IPS DF 6.9 (cell line): ENCODE data around the gene SMIM36.
"Not testable (repeated sequence)": the region's sequence is repeated elsewhere in the genome, so short reads cannot be mapped to it uniquely, and the experiment has no call there.

ENCODE experiments used
- DNase-seq: peaks from one replicate; pipeline ENCODE4 v3.0.0-alpha.2; 2013; ENCODE audit warnings: low read depth, low spot score
- H3K27ac ChIP-seq: one replicate; pipeline ENCODE4 v1.5.1; 2013; ENCODE audit warnings: low read length, control low read depth
- H3K27me3 ChIP-seq: 2 replicates; pipeline ENCODE4 v1.6.1; 2013; ENCODE audit warnings: mild to moderate bottlenecking, low read length; ENCODE audit not compliant: control insufficient read depth, insufficient read depth
- H3K36me3 ChIP-seq: 2 replicates; pipeline ENCODE4 v1.6.1; 2013; ENCODE audit warnings: low read length; ENCODE audit not compliant: control insufficient read depth, insufficient read depth
- H3K4me1 ChIP-seq: 2 replicates; pipeline ENCODE4 v1.6.1; 2013; ENCODE audit warnings: low read length; ENCODE audit not compliant: control insufficient read depth, insufficient read depth
- H3K4me3 ChIP-seq: 2 replicates; pipeline ENCODE4 v1.5.1; 2013; ENCODE audit warnings: mild to moderate bottlenecking, low read length
- H3K9me3 ChIP-seq: 2 replicates; pipeline ENCODE4 v1.6.1; 2013; ENCODE audit warnings: low read length, inconsistent platforms; ENCODE audit not compliant: control insufficient read depth, insufficient read depth
- WGBS: extraction: QIAGEN DNeasy Blood & Tissue Kit; methylation state at CpG from one replicate; pipeline ENCODE4 v1.1.7; 2013; ENCODE audit warnings: mixed read lengths, missing lambda C conversion rate; ENCODE audit not compliant: insufficient read length, insufficient coverage; 5-methylcytosine and 5-hydroxymethylcytosine counted together

Gene SMIM36

DNA sequence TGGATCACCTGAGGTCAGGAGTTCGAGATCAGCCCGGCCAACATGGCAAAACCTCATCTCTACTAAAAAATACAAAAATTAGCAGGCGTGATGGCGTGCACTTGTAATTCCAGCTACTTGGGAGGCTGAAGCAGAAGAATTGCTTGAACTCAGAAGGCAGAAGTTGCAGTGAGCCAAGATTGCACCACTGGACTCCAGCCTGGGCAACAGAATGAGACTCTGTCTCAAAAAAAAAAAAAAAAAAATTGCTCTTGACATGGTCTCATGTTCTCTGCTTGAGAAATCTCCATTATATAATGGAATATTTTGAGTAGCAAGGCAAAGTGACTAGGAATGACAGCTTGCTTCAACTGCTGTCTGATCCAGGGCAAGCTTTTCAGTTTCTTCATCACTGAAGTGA, 65.2 kb downstream of the SMIM36 start:
- not testable (repeated sequence) for H3K4me3 ChIP-seq, H3K9me3 ChIP-seq, H3K27me3 ChIP-seq, DNase-seq, H3K36me3 ChIP-seq, H3K27ac ChIP-seq, H3K4me1 ChIP-seq
- WGBS, result no CpG with 5 or more reads among the region's 4 CpGs

DNA sequence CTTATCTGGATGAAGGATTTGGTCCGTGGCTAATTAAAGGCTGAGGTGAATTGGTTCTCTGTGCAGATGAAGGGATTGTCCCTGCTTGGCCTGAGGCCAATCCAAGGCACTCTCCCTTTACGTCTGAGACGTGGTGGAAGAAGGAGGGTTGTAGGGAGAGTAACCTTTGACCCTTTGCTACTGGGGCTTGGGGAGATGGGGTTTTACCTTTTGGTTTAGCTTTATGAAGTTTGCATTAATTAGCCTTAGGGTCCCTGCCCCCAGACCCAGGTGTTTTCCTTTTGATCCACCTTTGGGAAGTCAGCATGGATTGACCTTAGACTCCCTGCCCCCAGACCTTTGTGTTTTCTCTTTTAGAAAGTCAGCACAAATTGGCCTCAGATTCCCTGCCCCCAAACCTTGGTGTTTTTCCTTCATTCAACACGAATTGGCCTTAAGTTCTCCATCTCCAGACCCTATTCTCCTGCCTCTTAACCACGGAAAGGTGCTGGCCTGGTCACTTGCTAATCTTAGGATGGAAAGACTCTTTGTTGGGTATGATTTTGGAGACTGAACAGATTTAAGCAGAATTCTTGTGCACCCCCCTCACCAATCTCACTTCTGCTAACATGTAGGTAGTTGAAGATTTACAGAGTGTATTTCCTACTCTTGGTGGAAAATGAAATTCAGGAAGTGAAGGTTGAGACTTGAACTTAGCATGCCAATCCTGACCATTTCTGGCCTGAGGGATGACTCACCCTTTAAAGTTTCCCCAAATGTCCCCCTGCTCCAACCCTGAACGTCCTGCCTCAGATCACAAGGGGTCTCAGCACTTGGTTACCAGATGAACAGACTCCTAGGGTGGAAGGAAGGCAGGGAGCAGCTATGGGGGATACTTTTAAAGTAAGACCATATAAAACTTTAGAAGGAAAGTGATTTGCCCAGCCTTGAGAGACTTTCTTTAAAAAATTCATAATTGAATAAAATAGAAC, 66.5 kb downstream of the SMIM36 start:
- peaks cover 2% of the 10 kb centered on the region; the same call in 1 of the 2 replicates for H3K4me1 ChIP-seq
- H3K4me3 ChIP-seq, result no peak overlapping the region
- H3K36me3 ChIP-seq, result no peaks in the 10 kb centered on the region
- H3K27ac ChIP-seq, result no peak overlapping the region
- no peak for DNase-seq
- WGBS, result no CpG with 5 or more reads among the region's 6 CpGs
- no peaks in the 10 kb centered on the region for H3K27me3 ChIP-seq
- H3K9me3 ChIP-seq, result no peaks in the 10 kb centered on the region

DNA sequence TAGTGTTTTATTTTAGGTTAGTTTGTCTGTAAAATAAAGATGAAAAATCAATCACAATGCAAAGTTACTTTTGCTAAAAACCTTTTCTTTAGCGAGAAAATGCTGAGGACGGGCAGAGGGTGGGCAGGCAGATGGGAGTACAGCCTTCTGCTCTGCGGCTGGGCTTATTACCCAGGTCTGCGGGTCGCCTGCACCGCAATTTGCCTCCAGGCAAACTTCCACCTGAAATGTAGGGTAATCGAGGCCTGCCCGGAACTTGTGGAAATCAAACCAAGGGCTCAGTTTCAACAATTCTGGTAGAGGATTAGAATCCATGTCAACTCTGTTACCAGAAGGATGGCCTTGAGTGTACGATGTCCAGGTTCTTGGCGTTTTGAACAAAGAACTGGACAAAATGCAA, 67.3 kb downstream of the SMIM36 start:
- Histone ChIP-seq H3K27me3 (no peaks in the 10 kb centered on the region), H3K27ac (no peak overlapping the region), H3K4me1 (peaks cover 2% of the 10 kb centered on the region; the same call in 1 of the 2 replicates), H3K36me3 (no peaks in the 10 kb centered on the region), H3K4me3 (no peak overlapping the region), H3K9me3 (no peaks in the 10 kb centered on the region)
- WGBS, result no CpG with 5 or more reads among the region's 10 CpGs
- no peak for DNase-seq

DNA sequence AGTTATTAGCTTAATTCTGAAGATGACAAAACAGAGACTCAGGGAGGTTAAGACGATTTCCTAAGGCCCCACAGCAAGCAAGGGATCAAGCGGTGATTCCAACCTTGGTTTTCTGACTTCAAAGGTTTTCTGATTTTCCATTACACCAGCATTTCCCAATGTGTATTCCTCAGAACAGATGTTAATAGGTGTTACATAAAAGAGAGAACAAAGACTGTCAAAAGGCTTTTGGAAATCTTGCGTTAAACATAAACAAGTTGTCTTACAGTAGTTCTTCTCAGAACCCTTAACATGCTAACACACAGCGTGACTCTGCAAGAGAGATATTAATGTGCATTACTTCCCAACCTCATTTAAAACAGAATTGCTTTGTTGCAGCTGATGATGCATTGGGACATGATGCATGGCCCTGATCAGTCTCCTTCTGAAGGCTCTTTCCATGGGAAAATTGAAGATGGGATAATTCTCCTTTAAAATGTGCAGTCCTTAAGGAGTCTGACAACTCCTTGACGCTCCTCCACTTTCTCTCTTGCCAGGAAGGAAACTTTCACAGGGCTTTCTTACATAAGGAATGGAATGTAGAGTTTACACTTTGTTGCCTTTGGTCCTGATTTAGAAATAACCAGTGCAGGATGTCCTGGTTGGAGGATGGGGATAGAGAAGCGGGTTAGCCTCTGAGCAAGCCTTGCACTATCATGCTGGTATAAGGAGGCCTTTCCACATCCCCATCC, 68.1 kb downstream of the SMIM36 start:
- Histone ChIP-seq H3K4me3 (no peak overlapping the region), H3K36me3 (no peaks in the 10 kb centered on the region), H3K27ac (no peak overlapping the region), H3K27me3 (no peaks in the 10 kb centered on the region), H3K9me3 (no peaks in the 10 kb centered on the region), H3K4me1 (peaks cover 2% of the 10 kb centered on the region; the same call in 1 of the 2 replicates)
- no CpG with 5 or more reads among the region's 6 CpGs for WGBS
- no peak for DNase-seq

DNA sequence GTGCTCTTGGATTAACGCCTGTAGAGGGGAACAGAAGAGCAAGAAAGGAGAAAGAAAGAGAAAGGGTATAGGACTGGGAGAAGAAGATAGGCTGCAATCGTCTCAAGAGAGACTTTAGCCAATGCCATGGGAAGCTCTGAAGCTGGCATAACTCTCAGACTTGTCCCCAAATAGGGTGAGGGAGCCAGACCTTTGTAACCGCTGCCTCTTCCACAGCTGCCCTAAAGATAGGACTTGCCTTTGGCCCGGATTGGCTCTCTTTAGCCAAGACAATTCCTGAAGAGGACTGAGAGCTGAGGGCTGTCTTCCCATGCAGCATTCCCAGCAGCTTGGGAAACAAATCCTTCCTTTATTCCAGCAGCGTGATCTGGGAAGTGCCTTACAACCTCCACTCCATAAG, 68.8 kb downstream of the SMIM36 start:
- Histone ChIP-seq H3K27ac (no peak overlapping the region), H3K27me3 (no peaks in the 10 kb centered on the region), H3K4me1 (peaks cover 2% of the 10 kb centered on the region; the same call in 1 of the 2 replicates), H3K4me3 (no peak overlapping the region), H3K36me3 (no peaks in the 10 kb centered on the region), H3K9me3 (no peaks in the 10 kb centered on the region)
- DNase-seq, result no peak
- WGBS, result no CpG with 5 or more reads among the region's 5 CpGs

DNA sequence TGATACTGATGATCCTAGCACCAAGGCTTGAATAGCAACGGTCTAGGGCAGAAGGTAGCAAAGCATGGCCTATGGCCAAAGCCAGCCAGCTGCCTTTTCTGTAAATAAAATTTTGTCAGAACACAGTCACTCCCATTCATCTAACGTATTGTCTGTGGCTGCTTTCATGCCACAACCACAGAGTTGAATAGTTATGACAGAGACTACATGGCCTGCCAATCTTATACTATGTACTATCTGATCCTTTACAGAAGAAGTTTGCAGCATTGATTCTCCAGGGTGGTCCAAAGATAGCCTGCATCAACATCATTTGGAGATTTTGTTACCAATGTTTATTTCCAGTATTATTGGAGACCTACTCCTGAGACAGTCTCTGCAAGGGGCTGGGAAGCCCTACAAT, 69.7 kb downstream of the SMIM36 start:
- H3K4me1 ChIP-seq, result peaks cover 2% of the 10 kb centered on the region; the same call in 1 of the 2 replicates
- no peak overlapping the region for H3K27ac ChIP-seq
- H3K36me3 ChIP-seq, result no peaks in the 10 kb centered on the region
- DNase-seq, result no peak
- no peak overlapping the region for H3K4me3 ChIP-seq
- H3K27me3 ChIP-seq, result no peaks in the 10 kb centered on the region
- H3K9me3 ChIP-seq, result no peaks in the 10 kb centered on the region
- no CpG with 5 or more reads among the region's 2 CpGs for WGBS

DNA sequence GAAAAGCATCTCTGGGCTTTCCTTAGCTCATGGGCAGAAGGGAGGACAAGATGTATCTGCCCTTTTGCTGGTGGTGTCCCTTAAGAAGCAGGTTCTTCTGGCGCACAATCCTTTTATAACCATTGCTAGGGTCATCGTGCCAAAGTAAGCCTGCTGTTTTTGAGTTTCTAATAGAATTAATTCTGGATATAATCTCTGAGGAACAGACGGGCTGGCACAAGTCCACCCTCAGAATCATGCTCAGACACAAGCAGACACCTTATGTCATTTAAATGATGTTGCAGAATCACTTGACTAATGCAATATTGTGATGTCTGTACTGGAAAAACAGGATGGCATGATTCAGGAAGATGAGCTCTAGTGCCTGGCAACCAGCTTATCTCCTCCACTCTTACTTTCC, 70.9 kb downstream of the SMIM36 start:
- Histone ChIP-seq H3K36me3 (no peaks in the 10 kb centered on the region), H3K27ac (no peak overlapping the region), H3K4me3 (no peak overlapping the region), H3K9me3 (no peaks in the 10 kb centered on the region), H3K4me1 (peaks cover 2% of the 10 kb centered on the region; the same call in 1 of the 2 replicates), H3K27me3 (no peaks in the 10 kb centered on the region)
- no CpG with 5 or more reads among the region's 3 CpGs for WGBS
- no peak for DNase-seq

DNA sequence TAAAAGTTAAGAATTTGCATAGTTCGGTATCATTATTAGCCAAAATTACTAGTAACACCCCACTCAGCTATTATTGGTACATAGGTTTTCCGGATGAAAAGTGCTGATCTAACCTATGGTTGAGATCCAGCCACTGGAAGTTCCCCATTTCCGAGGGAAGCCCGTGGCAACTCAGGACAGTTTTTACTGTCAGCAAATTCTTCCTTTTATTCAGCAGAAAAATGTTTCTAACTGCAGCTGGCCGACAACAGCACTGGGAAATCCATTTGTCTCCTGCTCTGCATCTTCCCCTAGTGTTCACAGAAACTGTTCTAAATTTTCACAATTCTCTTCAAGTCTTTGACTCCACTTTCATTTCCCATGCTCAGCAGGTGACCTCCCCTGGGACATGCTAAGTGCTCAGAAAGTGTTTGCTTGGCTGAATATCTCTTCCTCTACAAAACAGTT, 74.1 kb downstream of the SMIM36 start:
- no peaks in the 10 kb centered on the region for H3K36me3 ChIP-seq
- no peak for DNase-seq
- H3K27me3 ChIP-seq, result no peaks in the 10 kb centered on the region
- H3K9me3 ChIP-seq, result no peaks in the 10 kb centered on the region
- no CpG with 5 or more reads among the region's 5 CpGs for WGBS
- no peak overlapping the region for H3K27ac ChIP-seq
- H3K4me3 ChIP-seq, result no peak overlapping the region
- no peaks in the 10 kb centered on the region for H3K4me1 ChIP-seq

DNA sequence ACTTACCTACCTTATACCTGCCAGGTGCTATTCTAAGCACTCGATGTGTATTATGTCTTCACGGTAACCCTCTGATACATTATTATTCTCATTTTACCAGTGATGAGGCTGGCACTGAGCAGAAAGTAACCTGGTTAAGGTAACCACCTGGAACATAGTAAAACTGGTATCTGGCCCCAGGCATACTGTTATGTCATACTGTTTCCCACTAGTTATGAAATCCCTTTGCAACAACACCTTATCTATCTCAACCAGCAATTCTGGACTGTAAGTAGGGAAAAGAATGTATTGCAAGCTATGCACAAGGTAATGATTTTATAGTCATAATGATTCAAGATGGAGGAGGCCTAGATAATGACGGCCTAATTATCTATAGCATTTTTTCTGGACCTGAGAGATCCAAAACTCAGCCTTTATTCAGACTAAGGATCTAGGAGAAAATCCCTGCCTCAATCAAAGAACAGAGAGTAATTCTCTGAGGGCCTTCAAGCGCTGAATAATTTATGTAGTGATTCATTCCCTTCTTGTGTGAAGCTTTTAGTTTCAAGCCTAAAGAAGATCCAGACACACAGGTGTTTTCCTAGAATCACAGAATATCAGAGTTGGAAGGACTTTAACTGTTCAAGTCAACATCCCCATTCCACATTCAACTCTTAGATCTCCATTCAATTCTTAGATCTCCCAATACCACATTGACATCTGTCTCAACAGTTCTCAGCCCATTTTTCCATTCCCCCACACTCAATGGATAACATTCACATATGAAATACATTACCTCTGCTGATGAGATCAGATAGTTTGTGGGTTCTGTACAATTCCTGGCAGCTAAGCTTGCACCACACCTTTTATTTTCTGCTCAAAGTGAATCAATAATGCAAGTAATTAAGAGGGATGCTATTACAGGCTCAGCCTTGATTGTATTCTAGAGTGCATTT, 74.8 kb downstream of the SMIM36 start:
- no peak overlapping the region for H3K4me3 ChIP-seq
- no peaks in the 10 kb centered on the region for H3K27me3 ChIP-seq
- H3K27ac ChIP-seq, result no peak overlapping the region
- no peaks in the 10 kb centered on the region for H3K36me3 ChIP-seq
- no CpG with 5 or more reads among the region's 4 CpGs for WGBS
- H3K4me1 ChIP-seq, result no peaks in the 10 kb centered on the region
- no peak for DNase-seq
- H3K9me3 ChIP-seq, result no peaks in the 10 kb centered on the region

DNA sequence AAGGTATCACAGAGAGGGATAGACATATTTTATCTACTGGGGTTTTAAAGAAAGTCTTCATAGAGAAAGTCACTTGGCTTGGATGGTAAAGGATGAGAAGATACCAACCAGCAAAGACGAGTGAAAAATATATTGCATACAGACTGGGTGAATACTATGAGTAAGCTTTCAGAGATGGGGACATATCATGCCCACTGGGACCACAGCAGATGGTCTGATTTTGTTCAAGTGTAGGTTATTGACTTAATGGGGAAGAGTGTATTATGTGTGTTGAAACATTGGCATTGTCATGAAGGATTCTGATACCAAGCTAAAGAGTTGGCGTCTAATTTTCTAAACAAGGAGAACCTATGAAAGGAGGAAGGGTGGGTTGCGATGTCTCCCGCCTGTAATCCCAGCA, 75.8 kb downstream of the SMIM36 start:
- WGBS, result no CpG with 5 or more reads among the region's 4 CpGs
- Histone ChIP-seq H3K36me3 (no peaks in the 10 kb centered on the region), H3K9me3 (no peaks in the 10 kb centered on the region), H3K27ac (no peak overlapping the region), H3K4me1 (no peaks in the 10 kb centered on the region), H3K27me3 (no peaks in the 10 kb centered on the region), H3K4me3 (no peak overlapping the region)
- no peak for DNase-seq
